ENCODE measurements around the gene LRRC4C. TPM values are rescaled to one million over a fixed set of nuclear protein-coding genes. Genes with fewer than 3 reads are reported as not detected.

LRRC4C gene
- total RNA-seq, 1 experiment from 2014 or later = not detected

DNA sequence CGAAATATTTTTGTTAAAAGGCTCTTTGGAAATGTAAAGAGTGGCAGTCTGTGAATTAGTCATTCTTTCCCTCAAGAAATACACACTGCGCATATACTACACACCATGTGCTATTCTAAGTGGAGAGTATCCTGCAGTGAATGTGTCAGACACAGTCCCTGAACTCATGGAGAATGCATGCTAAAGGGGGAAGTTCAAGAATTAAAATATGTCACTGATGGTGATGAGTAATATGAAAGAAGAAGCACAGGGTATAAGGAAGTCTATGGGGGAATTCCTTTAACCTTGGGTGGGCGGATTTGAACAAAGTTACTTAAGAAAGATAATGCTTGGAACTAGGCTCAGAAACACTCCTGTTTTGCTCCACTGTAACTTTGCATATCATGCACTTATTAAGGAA is 153.0 kb downstream of the LRRC4C start:
- in situ Hi-C loops (cut with HindIII; ENCODE audit: low pct_unique_long_range_greater_than_20kb, low sequenced_read_pairs) = no loop called here
- DNase-seq (ENCODE audit: low read depth, low spot score) = no peak

DNA sequence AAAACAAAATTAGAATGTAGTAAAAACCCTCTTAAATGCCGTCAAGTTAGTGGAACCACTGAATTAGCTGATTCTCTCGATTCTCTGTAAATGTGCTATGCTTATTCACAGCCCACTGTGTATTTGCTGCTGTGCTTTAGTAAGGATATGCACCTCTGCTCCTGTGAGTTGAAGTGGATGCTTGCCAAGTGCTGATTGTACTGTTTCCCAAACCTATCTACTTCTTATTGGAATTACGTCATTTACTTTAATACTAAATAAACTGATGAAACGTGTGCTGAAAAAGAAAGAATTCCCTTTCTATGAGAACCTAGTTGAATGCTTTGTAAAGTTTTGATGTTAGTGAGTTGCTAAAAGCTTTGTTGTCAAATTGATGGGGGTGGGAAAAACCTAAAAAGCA is 158.4 kb downstream of the LRRC4C start:
- in situ Hi-C loops (cut with HindIII; ENCODE audit: low pct_unique_long_range_greater_than_20kb, low sequenced_read_pairs) = no loop called here
- DNase-seq (ENCODE audit: low read depth, low spot score) = no peak

DNA sequence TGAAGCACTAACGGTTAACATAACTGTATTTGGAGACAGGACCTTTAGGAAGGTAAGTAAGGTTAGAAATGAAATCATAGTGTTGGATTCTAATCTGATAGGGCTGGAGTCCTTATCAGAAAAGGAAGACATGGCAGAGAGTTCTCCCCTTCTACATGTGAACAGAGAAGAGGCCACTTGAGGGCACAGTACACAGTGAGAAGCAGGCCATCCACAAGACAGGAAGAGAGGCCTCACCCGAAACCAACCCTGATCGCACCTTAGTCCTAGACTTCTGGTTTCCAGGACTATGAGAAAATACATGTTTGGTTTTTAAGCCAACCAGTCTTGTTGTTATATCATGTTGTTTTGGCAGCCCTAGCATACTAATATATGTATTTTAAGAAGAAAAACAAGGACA is 170.0 kb downstream of the LRRC4C start:
- in situ Hi-C loops (cut with HindIII; ENCODE audit: low pct_unique_long_range_greater_than_20kb, low sequenced_read_pairs) = no loop called here
- DNase-seq (ENCODE audit: low read depth, low spot score) = no peak

DNA sequence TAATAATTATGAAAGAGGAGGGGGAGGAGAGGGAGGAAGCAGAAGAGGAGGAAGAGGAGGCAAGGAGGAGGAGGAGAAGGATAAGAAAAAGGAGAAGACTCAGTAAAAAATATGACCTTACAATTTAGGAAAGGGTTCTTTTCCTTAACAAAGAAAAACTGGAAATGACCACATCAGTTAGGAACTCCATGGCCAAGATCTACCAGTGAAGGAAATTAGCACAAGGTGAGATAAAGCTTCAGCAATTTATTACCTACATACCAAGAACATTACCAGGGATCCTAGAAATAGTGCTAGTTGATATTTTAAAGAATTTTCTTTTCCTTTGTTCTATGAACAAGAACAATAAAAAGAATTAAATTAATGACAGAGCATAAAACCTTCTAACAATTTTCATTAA is 172.7 kb downstream of the LRRC4C start:
- DNase-seq (ENCODE audit: low read depth, low spot score) = no peak
- in situ Hi-C loops (cut with HindIII; ENCODE audit: low pct_unique_long_range_greater_than_20kb, low sequenced_read_pairs) = no loop called here

DNA sequence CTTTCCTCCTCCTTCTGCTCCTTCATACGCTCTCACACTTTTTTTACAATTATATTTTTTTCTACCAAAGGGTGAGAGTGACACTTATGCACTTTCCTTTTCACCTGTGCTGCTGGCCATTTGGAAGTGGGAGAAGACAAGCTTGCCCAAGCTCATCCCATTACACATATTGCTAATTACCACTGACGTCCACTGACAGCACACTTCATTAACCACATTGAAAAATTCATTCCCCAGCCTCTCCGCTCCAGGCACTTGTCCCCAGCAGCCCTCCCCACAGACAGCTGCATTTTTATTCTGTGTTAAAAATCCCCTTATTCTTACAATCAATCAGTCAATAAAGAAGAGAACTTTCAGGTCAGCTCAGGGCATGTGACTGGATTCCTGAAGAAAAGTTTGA is 175.1 kb downstream of the LRRC4C start:
- DNase-seq (ENCODE audit: low read depth, low spot score) = no peak
- in situ Hi-C loops (cut with HindIII; ENCODE audit: low pct_unique_long_range_greater_than_20kb, low sequenced_read_pairs) = no loop called here

DNA sequence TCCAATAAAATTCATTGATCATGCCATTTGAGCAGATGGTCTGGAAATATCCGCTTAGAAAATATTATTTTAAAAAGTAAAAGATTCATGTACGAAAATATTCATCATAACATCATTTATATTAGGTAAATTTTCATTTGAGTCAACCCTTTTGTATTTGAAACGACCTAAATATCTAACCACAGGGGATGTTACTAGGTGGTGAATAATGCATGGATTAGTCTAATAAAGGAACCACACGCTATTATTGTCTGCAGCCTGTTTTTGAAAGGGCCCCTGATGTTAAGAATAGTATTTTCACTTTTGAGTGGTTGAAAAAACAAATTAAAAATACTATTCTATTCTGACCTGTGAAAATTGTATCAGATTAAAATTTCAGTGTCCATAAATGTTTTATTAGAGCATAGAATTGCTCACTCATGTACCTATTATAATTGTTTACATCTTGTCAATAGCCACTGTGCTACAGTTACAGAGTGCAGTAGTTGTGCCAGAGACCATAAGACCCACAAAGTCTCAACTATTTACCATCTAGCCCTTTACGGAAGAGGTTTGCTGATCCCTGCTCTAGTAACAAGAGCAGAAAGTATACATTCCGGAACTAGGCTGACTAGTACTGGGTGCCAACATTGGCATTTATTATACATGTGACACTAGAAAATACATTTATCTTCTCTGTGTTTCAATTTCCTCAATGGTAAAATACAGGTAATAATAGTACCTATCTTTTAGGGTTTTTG is 176.1 kb downstream of the LRRC4C start:
- DNase-seq (ENCODE audit: low read depth, low spot score) = no peak

DNA sequence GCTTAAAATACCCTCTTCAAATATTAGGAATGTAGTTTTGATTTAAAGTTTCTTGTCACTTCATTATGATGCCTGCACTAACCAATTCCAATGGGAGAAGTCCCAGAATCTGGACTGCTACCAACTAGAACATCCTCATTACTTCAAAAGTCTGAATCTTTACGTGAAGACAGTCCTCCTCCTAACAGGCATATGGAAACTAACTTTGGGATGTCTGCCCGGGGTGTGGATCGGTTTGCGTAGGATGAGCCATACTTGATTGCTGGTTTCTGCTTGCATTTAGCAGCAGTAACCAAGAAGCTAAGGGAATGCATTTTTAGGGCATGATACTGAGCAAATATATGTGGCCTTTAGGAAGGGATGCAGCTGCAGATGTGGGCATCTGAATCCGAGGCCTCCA is 177.1 kb downstream of the LRRC4C start:
- DNase-seq (ENCODE audit: low read depth, low spot score) = no peak
- in situ Hi-C loops (cut with HindIII; ENCODE audit: low pct_unique_long_range_greater_than_20kb, low sequenced_read_pairs) = no loop called here

More for the DNA sequence above, 176.1 kb downstream of the LRRC4C start:
- in situ Hi-C loops (cut with HindIII; ENCODE audit: low pct_unique_long_range_greater_than_20kb, low sequenced_read_pairs) = no loop called here

DNA sequence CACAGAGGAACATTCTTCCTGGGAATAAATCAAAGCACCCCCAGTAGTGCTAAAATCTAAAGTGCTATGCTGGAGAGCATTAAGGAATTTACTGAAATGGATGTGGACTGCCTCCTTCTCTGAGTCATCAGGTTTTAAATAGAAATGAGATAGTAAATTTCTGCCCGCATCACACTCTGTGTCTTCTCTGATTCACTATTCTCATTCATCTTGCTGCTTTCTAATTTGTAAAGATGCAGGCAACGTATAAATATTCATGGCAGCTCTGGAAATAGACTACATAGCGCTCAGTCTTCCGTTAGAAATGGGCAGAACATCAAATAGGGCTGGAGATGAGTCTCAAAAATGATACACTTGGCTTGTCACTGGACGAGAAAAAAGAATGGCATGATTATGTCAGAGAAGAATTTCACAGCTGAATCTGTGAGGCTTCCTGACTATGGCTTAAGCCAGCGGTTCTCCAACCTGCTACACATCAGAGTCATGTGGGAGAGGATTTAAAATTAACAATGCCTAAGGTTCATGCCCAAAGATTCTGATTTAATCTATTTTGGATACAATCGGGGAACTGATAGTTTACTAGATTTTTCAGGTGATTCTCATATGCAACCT is 178.2 kb downstream of the LRRC4C start:
- in situ Hi-C loops (cut with HindIII; ENCODE audit: low pct_unique_long_range_greater_than_20kb, low sequenced_read_pairs) = no loop called here
- DNase-seq (ENCODE audit: low read depth, low spot score) = no peak

DNA sequence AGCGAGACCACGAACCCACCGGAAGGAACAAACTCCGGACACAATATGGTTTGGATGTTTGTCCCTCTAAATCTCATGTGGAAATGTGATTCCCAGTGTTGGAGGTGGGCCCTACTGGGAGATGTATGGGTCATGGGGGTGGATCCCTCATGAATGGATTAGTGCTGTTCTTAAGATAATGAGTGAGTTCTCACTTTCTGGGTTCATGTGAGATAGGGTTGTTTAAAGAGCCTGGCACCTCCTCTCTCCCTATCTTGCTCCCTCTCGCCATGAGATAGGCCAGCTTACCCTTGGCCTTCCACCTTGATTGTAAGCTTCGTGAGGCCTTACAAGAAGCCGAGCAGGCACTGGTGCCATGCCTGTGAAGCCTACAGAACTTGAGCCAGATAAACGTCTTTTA is 184.6 kb downstream of the LRRC4C start:
- in situ Hi-C loops (cut with HindIII; ENCODE audit: low pct_unique_long_range_greater_than_20kb, low sequenced_read_pairs) = no loop called here
- DNase-seq (ENCODE audit: low read depth, low spot score) = no peak

DNA sequence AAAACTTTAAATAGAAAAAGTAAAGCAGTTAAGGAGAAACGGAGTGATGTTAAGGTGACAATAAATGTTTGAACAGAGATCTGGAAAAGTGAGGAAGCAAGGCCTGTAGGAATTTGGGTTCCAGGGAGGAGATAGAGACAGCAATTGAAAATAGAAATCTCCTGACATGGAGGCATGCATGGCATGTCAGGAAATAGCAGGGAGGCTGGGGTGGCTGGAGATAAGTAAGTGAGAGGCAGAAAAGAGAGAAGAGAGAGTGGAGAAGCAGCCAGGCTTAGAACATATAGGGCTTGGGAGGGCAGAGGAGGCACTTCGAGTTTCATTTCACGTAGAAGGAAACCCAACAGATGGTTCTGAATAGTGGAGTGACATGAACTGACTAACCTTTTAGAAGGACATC is 185.5 kb downstream of the LRRC4C start:
- no peak for DNase-seq (ENCODE audit: low read depth, low spot score)
- in situ Hi-C loops (cut with HindIII; ENCODE audit: low pct_unique_long_range_greater_than_20kb, low sequenced_read_pairs) = no loop called here

DNA sequence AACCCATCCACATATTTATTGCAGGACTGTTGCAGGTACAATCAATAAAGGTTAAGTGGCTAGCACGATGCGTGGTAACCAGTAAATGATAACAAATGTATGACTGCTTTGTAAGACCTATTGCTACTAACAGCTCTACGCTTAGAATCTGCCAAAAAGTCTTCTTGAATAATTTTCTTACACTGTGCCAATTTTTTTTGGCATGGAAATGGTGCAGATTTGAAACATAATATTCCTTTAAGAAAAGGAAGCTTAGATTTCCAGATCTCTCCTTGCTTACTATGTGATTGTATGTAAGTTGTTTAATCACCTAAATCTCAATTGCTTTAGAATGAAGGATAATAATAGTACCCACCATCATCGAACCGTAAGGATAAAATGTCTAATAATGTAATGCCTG is 192.0 kb downstream of the LRRC4C start:
- in situ Hi-C loops (cut with HindIII; ENCODE audit: low pct_unique_long_range_greater_than_20kb, low sequenced_read_pairs) = no loop called here

DNA sequence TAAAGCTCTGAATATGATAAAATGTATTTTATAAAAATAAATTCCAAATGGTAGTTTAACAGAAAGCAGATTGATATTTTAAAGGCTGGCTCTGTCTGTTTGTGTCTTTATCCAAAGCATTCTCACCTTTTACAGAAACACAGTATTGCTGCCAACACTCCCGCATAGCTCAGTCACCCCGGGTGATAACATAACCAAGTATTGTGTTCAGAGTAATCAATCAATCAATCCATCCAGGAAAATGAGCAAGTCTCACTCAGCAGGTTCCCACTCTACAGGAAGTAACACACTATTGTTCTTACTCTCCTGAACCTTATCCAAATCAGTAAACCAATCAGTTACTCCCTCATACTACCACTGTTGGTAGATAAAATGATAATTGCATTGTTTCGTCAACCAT is 203.4 kb downstream of the LRRC4C start:
- in situ Hi-C loops (cut with HindIII; ENCODE audit: low pct_unique_long_range_greater_than_20kb, low sequenced_read_pairs) = no loop called here
- DNase-seq (ENCODE audit: low read depth, low spot score) = no peak

More for the DNA sequence above, 192.0 kb downstream of the LRRC4C start:
- DNase-seq (ENCODE audit: low read depth, low spot score) = no peak

DNA sequence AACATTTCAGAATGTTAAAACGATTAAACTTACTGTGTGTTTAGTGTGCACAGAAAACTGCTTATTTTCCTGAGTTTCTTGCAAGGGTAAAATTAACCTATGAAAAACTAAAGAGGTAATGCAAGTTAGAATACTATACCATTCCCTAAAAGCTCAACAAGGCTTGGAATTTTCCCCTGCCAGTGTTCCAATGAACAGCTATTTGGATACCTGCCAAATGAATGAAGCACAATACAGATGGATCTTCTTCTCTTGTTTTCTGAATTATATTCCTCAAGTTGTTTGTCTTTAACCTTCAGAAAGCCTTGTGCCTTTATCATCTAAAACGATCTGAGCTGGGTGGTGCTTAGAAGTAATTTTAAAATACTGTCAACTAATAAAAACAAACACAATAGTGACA is 204.5 kb downstream of the LRRC4C start:
- in situ Hi-C loops (cut with HindIII; ENCODE audit: low pct_unique_long_range_greater_than_20kb, low sequenced_read_pairs) = no loop called here
- DNase-seq (ENCODE audit: low read depth, low spot score) = no peak

DNA sequence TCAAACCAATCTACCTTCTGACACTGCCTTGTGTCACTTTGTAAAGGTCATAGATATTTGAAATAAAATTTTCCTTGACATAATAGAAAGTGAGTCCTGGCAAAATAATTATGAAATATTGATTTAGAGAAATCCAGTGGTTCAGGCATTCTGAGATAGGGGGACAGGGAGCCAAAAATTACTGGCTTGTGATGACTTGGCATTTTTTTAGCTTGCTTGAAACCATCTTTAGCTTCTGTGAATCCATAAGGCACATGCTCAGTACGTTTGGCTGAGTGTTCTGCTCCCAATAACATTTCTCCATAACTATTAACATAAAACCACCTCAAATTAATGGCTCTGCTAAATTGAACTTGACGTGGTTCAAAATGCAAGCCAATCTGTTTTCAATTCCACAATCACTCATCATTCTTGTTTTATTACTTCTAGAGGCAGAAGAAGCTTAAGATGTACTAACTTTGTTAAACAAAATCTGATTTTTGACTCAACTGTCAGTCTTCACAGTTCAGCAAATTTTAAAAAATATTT is 209.0 kb downstream of the LRRC4C start:
- DNase-seq (ENCODE audit: low read depth, low spot score) = no peak
- in situ Hi-C loops (cut with HindIII; ENCODE audit: low pct_unique_long_range_greater_than_20kb, low sequenced_read_pairs) = no loop called here

DNA sequence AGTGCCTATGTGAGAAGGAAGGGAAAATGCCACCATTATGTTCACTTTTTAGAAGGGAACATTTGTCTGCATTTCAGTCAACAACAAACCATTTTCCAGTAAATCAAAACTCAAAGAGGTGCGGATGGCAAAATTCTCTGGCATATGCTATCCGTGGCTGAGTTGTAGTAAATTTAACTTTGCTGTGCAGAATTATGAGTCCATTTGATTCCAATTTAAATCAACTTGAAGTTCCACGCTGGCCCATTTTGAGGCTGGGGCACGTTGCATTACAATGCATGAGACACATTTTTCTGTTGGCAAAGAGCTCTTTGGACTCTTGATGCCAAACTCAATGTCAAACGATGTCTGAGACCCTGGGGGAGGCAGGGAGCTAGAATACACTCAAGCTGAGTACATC is 211.8 kb downstream of the LRRC4C start:
- DNase-seq (ENCODE audit: low read depth, low spot score) = no peak
- in situ Hi-C loops (cut with HindIII; ENCODE audit: low pct_unique_long_range_greater_than_20kb, low sequenced_read_pairs) = no loop called here

DNA sequence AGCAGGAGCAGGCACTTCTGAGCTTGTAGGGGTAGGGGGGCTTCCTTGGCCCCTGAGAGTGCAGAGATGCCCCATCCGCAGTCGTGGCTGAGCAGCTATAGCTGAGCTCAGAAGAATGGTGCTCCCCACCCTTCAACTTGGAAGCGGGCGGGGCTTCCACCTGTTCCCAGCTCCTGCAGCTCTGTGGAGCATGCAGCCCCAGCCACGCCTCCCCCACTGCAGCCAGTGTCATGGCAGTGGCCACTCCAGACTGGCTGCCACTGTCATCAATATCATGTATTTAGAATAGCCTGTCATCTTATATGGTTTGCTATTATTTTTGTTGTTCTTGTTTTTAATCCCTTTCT is 213.1 kb downstream of the LRRC4C start:
- in situ Hi-C loops (cut with HindIII; ENCODE audit: low pct_unique_long_range_greater_than_20kb, low sequenced_read_pairs) = no loop called here
- DNase-seq (ENCODE audit: low read depth, low spot score) = no peak

DNA sequence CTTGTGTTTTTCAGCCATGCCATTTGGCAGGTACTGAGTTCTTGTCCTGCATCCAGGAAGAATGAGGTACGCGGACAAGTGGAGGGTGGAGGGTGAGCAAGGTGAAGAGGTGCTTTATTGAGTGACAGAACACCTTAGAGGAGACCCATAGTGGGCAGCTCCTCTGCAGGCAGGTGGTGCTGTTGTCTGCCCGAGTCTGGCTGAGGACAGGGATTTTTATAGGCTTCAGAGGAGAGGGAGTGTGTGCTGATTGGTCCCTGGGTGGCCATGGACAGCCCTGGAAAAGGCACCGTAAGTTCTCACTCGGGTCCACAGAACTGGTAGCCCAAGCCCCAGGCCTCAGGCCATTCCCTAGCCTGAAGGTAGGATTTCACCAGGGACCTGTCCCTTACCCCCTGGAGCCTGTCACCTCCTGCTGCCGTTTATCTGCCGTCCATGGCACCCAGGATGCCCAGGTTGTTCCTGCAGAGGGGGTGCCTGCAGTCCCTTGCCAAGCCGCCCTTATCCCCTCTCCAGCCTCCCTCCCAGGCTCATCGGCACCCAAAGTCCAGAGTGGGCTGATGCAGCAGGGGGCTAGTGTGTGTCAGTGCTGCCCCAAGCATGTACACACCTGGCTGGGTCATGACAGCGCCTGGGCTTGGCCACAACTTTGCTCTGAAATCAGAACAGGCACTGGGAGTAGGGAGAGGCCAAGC is 213.6 kb downstream of the LRRC4C start:
- in situ Hi-C loops (cut with HindIII; ENCODE audit: low pct_unique_long_range_greater_than_20kb, low sequenced_read_pairs) = no loop called here

DNA sequence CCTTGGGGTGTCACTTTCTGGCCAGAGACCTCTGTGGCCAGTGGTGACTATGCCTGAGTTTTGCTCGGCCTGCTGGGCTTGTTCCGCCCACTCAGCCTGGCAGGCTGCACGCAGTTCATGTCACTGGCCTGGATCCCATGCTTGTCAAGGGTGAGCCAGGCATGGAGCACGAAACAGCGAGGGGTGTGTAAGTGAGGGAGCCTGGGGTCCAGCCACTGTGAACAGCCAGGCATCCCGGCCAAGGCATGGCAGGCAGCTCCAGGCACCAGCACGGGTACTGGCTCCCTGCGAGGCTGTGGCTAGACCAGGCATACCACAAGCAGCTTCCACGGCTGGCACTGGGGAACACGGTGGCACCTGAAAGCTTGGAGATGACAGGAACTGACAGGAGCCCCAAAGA is 214.3 kb downstream of the LRRC4C start:
- in situ Hi-C loops (cut with HindIII; ENCODE audit: low pct_unique_long_range_greater_than_20kb, low sequenced_read_pairs) = no loop called here
- DNase-seq (ENCODE audit: low read depth, low spot score) = no peak

More for the DNA sequence above, 213.6 kb downstream of the LRRC4C start:
- DNase-seq (ENCODE audit: low read depth, low spot score) = peak; percentile 14

DNA sequence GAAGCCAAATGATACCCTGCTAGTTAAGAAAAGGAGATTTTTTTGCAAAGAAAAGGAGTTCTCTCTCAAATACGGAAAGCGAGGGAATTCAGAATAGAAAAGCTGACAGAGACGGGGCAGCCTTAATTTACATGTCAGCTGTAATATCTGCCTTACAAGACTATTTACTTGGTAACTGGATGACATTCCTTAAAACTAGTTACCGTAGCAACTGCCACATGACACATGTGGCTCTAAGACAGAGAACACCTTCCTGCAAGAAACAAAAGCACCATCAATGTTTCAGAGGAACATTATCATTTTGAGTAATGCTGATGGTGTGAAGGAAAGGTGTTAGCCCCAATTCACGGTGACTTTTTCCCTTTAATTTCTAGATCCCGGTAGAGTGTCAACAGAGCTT is 222.1 kb downstream of the LRRC4C start:
- in situ Hi-C loops (cut with HindIII; ENCODE audit: low pct_unique_long_range_greater_than_20kb, low sequenced_read_pairs) = no loop called here

More for the DNA sequence above, 222.1 kb downstream of the LRRC4C start:
- DNase-seq (ENCODE audit: low read depth, low spot score) = no peak

Measured in SK-MEL-5 (cell line).